Sigmoid colon (tissue), 3 donors: Measurements from ENCODE around the gene NSG2.

Source experiments
- CTCF ChIP-seq, 4 experiments: fragments of 450-650 bp in 3 of 4; fragments of 200-600 bp in 1 of 4; IDR thresholded peaks; one replicate each; pipeline ENCODE4 v1.5.1; 2016 to 2019; ENCODE audit warnings: antibody characterized with exemption in 4 of 4, mild to moderate bottlenecking in 3 of 4, moderate library complexity in 2 of 4
- POLR2A ChIP-seq, 2 donors: fragments of 450-650 bp; IDR thresholded peaks; one replicate each; pipeline ENCODE4 v1.6.1; 2016; ENCODE audit warnings: antibody characterized with exemption in 2 of 2, mild to moderate bottlenecking in 2 of 2, moderate library complexity in 2 of 2

GRCh38 chr5:174157048-174157447 is 111.5 kb downstream of the NSG2 start:
- TF ChIP-seq POLR2A (IDR thresholded peaks at IDR 0.05) (no peak), CTCF (IDR thresholded peaks at IDR 0.05) (no peak)
